Kidney (tissue), 14 donors: ENCODE measurements around the gene ZNF358. TPM values are rescaled to one million over a fixed set of nuclear protein-coding genes. Genes with fewer than 3 reads are reported as not detected.
A peak's percentile ranks its signal among the peaks of the same experiment; 100 is the strongest.

ENCODE experiments used
- DNase-seq, 5 donors: peaks; one replicate each; pipeline ENCODE4 v3.0.0-alpha.2; 2013 to 2020
- FAIRE-seq: peaks from 2 replicates; lab custom pipeline; 2012; peaks lifted over from hg19 to GRCh38; lab: Jason Lieb, UNC
- H3K27ac ChIP-seq, 2 donors: one replicate each; pipeline ENCODE4 v1.7.0; 2013; ENCODE audit warnings: low read depth in 2 of 2, low read length in 2 of 2, inconsistent platforms in 1 of 2
- H3K27me3 ChIP-seq: one replicate; pipeline ENCODE4 v1.7.1; 2013; ENCODE audit warnings: low read length, inconsistent platforms; ENCODE audit not compliant: control insufficient read depth, insufficient read depth
- H3K36me3 ChIP-seq, 3 donors: one replicate each; pipeline versions ENCODE4 v1.7.0 to v1.7.1; 2013; ENCODE audit warnings: low read length in 3 of 3, control low read depth in 1 of 3, inconsistent platforms in 1 of 3; ENCODE audit not compliant: insufficient read depth in 3 of 3, control insufficient read depth in 2 of 3
- H3K4me1 ChIP-seq, 3 donors: one replicate each; pipeline versions ENCODE4 v1.7.0 to v1.7.1; 2013; ENCODE audit warnings: low read length in 3 of 3, inconsistent platforms in 1 of 3, low read depth in 1 of 3; ENCODE audit not compliant: control insufficient read depth in 2 of 3, insufficient read depth in 2 of 3
- H3K4me3 ChIP-seq, 3 donors: one replicate each; pipeline versions ENCODE4 v1.7.0 to v1.8.1; 2013; ENCODE audit warnings: low read length in 3 of 3, control low read depth in 1 of 3, inconsistent platforms in 1 of 3
- H3K9ac ChIP-seq, 3 donors: one replicate each; pipeline versions ENCODE4 v1.7.0 to v1.7.1; 2013; ENCODE audit warnings: low read length in 3 of 3, control low read depth in 1 of 3, inconsistent platforms in 1 of 3
- H3K9me3 ChIP-seq, 3 donors: one replicate each; pipeline versions ENCODE4 v1.7.0 to v1.7.1; 2013; ENCODE audit warnings: low read length in 3 of 3, control low read depth in 1 of 3, inconsistent platforms in 1 of 3; ENCODE audit not compliant: control insufficient read depth in 2 of 3, insufficient read depth in 1 of 3
- intact Hi-C: fragments of 100-400 bp; cut with DNase I; formaldehyde crosslinking; loops from one replicate; pipeline ENCODE4 v1.11.1; 2022
- polyA plus RNA-seq: library from polyadenylated mRNA; stranded (reverse); fragments of 350-450 nt; fragmentation: Illumina TruSeq; extraction: RNeasy Lipid Tissue Mini Kit (QIAGEN cat#74804); gene quantifications from one replicate; pipeline ENCODE4 v1.2.3, GENCODE V29; 2014; ENCODE audit warnings: low read depth, low replicate concordance; ENCODE audit not compliant: insufficient read depth
- total RNA-seq: library from RNA; stranded (reverse); fragmentation: NEBNext Ultra II Directional; extraction: Animal tissue kit (Norgen Biotek cat#: 25700); gene quantifications from one replicate; pipeline ENCODE4 v1.2.1, GENCODE V29; 2021
- TF ChIP-seq, protein P1 (sequence below): IDR thresholded peaks from 3 replicates; pipeline ENCODE4 v1.5.1; 2012; ENCODE audit warnings: mild to moderate bottlenecking, moderate library complexity, borderline replicate concordance; ENCODE audit not compliant: insufficient read depth; ENCODE audit errors: extremely low read depth
- donor health status: control.
- donor health status: control.
- donor health status: control.
- donor health status: control.
- donor health status: control.
- donor health status: DM: yes; HTN: yes; CAD: no.
- donor health status: Normal renal cell carcinoma (clear cell type).

ZNF358 gene
- total and polyA plus RNA-seq, 2 donors from 2014 or later = 39.1 to 79.1 TPM

DNA sequence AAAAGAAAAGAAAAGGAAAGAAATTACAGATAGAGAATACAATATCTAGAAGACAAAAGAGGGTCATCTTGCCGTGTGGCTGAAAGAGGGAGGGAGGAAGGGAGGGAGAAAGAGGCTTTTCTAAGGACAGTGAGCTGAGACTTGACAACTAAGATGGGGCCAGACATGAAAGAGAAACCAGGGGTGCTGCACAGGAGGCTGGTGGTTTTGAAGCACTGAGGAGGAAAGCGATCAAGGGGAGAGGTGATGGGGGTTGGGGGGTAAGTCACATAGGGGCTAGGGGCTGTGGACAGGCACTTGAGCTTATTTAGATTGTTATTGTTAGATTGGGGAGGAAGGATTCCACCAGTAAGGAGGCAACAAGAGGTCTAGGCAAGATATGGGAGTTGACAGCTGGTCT is 36.9 kb downstream of the ZNF358 start:
- no peak overlapping the region for H3K27ac ChIP-seq
- no peaks in the 10 kb centered on the region for H3K27me3 ChIP-seq
- no peaks in the 10 kb centered on the region for H3K4me1 ChIP-seq
- H3K9me3 ChIP-seq = peaks cover 0 to under 1% (median 0%) of the 10 kb centered on the region in 3 donors
- H3K9ac ChIP-seq = no peak overlapping the region
- intact Hi-C loops = no loop called here
- no peak overlapping the region for H3K4me3 ChIP-seq
- TF ChIP-seq, protein P1, sequence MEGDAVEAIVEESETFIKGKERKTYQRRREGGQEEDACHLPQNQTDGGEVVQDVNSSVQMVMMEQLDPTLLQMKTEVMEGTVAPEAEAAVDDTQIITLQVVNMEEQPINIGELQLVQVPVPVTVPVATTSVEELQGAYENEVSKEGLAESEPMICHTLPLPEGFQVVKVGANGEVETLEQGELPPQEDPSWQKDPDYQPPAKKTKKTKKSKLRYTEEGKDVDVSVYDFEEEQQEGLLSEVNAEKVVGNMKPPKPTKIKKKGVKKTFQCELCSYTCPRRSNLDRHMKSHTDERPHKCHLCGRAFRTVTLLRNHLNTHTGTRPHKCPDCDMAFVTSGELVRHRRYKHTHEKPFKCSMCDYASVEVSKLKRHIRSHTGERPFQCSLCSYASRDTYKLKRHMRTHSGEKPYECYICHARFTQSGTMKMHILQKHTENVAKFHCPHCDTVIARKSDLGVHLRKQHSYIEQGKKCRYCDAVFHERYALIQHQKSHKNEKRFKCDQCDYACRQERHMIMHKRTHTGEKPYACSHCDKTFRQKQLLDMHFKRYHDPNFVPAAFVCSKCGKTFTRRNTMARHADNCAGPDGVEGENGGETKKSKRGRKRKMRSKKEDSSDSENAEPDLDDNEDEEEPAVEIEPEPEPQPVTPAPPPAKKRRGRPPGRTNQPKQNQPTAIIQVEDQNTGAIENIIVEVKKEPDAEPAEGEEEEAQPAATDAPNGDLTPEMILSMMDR = no peak
- DNase-seq (no peak), FAIRE-seq (no peak)
- H3K36me3 ChIP-seq = peaks cover 2 to 13% (median 8%) of the 10 kb centered on the region in 3 donors

DNA sequence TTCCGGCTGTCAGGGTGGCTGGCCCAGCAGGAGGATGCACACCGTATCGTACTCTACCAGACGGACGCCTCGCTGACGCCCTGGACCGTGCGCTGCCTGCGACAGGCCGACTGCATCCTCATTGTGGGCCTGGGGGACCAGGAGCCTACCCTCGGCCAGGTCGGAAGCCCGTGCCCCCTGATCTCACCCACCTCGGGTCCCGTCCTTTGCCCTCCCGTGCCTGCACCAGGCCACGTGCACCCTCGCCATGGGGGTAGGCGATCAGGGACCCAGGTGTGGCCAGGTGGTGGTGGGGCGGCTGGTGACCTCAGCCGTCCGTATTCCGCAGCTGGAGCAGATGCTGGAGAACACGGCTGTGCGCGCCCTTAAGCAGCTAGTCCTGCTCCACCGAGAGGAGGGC is 38.7 kb downstream of the ZNF358 start:
- Histone ChIP-seq H3K27ac (no peak overlapping the region), H3K27me3 (no peaks in the 10 kb centered on the region), H3K9me3 (peaks cover 0 to 2% (median 0%) of the 10 kb centered on the region in 3 donors), H3K36me3 (peaks cover 4 to 22% (median 16%) of the 10 kb centered on the region in 3 donors), H3K4me3 (no peak overlapping the region), H3K9ac (no peak overlapping the region), H3K4me1 (no peaks in the 10 kb centered on the region)
- FAIRE-seq = no peak
- TF ChIP-seq, protein P1 = no peak
- DNase-seq = no peak
- intact Hi-C loops = no loop called here

DNA sequence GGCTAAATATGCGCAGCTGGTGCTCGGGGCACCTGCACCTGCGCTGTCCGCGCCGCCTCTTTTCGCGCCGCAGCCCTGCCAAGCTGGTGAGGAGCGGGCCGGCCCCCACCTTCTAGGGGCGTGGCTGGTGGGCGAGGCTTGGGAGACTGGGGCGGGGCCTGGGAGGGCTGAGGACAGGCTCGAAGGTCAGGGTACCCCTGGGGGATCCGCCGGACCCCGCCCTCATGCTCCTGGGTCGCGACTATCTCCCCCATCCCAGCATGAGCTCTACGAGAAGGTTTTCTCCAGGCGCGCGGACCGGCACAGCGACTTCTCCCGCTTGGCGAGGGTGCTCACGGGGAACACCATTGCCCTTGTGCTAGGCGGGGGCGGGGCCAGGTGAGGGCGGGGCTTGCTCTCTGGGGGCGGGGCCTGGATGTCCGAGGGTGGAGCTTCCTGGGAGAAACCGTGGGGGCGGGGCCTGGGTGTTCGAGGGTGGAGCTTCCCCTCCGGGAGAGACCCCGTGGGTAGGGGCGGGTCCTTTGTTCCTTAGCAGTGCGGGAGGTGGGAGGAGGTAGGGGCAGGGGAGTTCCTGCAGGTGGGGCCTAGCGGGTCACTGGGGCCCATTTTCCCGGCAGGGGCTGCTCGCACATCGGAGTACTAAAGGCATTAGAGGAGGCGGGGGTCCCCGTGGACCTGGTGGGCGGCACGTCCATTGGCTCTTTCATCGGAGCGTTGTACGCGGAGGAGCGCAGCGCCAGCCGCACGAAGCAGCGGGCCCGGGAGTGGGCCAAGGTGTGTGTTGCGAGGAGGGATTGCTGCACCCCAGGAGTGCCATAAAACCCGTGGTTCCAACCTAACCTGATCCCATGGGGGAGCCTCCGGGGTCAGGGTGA is 39.3 kb downstream of the ZNF358 start:
- intact Hi-C loops = no loop called here
- DNase-seq (peak in 3 of 5 donors; percentile 4 to 76 (median 60)), FAIRE-seq (no peak)

More for the DNA sequence above, 39.3 kb downstream of the ZNF358 start:
- Histone ChIP-seq H3K36me3 (peaks cover 4 to 22% (median 18%) of the 10 kb centered on the region in 3 donors), H3K4me3 (no peak overlapping the region), H3K27me3 (no peaks in the 10 kb centered on the region), H3K9ac (no peak overlapping the region), H3K9me3 (peaks cover 0 to 2% (median 0%) of the 10 kb centered on the region in 3 donors), H3K4me1 (no peaks in the 10 kb centered on the region), H3K27ac (no peak overlapping the region)
- TF ChIP-seq, protein P1 = no peak
